22Rv1 (cell line): ENCODE data around the gene POM121L2.

Experiments
- H3K27ac ChIP-seq: fragments of 450-650 bp; 2 replicates; pipeline ENCODE4 v1.5.1; 2017
- ZFX ChIP-seq: fragments of 450-650 bp; IDR thresholded peaks from 2 replicates; pipeline ENCODE4 v1.6.1; 2017; ENCODE audit warnings: antibody characterized with exemption, borderline replicate concordance
- TF ChIP-seq, protein P1 (sequence below): fragments of 450-650 bp; IDR thresholded peaks from 2 replicates; pipeline ENCODE4 v1.5.1; 2017; ENCODE audit warnings: mild to moderate bottlenecking

The POM121L2 gene

DNA sequence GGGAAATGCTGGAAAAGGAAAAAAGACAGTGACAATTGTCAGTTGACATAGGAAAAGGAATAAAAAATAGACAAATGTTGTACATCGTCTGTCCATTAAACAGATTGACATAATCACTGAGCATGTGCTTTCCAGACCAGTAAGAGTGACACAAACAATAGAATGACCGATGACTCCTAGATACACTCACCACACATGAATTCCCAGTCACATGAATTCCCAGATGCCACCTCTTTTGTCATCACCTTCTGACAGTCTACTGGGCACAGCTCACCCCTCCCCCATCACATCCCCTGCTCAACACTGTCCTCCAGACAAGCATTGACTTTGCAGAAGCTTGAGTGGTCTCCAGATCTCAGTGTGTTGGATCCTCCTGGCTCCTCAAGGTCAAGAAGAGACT lies 25.9 kb downstream of the POM121L2 start:
- TF ChIP-seq, protein P1, sequence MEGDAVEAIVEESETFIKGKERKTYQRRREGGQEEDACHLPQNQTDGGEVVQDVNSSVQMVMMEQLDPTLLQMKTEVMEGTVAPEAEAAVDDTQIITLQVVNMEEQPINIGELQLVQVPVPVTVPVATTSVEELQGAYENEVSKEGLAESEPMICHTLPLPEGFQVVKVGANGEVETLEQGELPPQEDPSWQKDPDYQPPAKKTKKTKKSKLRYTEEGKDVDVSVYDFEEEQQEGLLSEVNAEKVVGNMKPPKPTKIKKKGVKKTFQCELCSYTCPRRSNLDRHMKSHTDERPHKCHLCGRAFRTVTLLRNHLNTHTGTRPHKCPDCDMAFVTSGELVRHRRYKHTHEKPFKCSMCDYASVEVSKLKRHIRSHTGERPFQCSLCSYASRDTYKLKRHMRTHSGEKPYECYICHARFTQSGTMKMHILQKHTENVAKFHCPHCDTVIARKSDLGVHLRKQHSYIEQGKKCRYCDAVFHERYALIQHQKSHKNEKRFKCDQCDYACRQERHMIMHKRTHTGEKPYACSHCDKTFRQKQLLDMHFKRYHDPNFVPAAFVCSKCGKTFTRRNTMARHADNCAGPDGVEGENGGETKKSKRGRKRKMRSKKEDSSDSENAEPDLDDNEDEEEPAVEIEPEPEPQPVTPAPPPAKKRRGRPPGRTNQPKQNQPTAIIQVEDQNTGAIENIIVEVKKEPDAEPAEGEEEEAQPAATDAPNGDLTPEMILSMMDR, result no peak
- no peak for TF ChIP-seq ZFX
- no peak overlapping the region for H3K27ac ChIP-seq

DNA sequence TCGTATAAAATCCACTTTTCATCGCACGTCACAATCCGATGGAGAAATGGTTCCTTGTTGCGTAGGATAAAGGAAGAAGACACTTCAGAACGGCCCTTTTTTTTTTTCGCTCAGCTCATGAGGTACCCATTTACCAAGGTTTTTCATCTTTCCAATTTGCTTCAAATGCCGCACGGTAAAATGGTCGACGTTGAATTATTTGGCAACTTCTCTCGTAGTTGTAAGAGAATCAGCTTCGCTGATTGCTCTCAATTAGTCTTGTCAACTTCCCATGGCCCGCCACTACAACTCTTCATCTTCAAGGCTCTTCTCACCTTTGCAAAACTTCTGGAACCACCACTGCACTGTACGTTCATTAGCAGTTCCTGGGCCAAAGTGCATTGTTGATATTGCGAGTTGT lies 28.8 kb downstream of the POM121L2 start:
- TF ChIP-seq, protein P1, result no peak
- no peak for TF ChIP-seq ZFX
- no peak overlapping the region for H3K27ac ChIP-seq

DNA sequence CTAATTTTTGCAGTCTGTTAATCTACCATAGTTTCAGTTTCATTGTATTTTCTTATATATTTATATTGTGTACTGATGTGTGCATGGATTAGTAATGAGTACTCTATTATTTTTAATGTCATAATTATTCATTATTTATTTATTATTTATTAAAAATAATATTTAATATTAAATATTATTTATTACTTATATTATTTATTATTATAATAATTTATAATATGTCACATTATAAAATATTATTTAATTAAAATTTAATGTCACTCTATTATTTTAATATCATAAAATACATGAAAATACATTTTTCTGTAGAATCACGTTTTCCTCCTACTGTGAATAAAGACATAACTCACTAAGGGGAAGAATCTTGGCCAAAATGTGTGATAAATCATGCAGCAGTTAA lies 30.5 kb downstream of the POM121L2 start:
- no peak overlapping the region for H3K27ac ChIP-seq
- TF ChIP-seq, protein P1, result no peak
- TF ChIP-seq ZFX, result no peak

DNA sequence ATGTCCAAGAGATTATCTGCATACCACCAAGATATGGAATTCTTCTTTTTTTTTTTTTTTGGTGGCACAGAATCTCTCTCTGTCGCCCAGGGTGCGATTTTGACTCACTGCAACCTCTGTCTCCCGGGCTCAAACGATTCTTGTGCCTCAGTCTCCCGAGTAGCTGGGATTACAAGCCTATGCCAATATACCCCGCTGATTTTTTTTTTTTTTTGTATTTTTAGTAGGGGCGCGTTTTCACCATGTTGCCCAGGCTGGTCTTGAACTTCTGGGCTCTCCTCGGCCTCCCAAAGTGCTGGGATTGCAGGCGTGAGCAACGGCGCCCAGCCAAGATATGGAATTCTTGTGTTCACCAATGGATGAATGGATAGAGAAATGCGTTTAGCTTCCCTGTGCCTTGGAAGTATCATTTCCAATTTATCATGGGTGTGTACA lies 31.0 kb downstream of the POM121L2 start:
- TF ChIP-seq ZFX, result no peak
- TF ChIP-seq, protein P1, result no peak
- H3K27ac ChIP-seq, result peak overlapping the region; percentile 72

DNA sequence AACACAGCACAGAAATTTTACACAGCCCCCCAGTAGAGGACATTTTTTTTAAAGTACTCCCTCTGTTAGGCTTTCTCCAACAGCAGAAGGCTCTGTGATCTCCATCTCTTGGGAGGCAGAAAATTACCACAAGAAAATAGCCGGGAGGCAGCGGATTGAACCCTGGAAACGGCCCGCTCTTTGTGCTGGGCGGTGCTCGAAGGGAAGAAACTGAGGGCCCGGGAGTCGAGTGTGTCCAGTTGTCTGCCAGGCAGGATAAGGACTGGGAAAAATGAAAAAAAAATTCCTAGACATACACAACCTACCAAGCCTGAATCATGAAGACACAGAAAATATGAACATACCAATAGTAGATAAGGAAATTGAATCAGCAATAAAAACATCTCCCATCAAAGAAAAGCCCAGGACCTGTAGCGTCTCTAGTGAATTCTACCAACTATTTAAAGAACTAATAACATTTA lies 31.5 kb downstream of the POM121L2 start:
- TF ChIP-seq ZFX, result no peak
- TF ChIP-seq, protein P1, result no peak
- peak overlapping the region; percentile 72 for H3K27ac ChIP-seq

DNA sequence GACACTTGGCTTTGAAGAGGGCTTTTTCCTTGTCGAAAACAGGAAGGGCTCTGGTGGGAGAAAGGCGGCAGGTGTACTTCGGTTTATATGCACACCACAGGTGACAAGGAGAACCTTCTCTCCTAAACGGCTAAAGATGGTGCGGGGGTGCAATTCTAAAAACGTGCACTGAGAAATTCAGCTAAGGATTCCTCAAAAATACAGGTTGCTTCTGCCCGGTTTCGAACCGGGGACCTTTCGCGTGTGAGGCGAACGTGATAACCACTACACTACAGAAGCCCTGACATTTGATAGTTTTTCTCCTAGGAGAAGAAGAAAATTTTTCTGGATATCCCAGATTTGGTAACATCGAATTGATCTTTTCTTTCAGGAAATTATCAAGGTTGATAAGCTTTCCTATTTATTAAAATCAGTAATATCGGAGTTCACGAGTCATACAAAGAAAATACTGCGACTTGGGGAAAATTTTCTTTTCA lies 32.0 kb downstream of the POM121L2 start:
- TF ChIP-seq ZFX, result no peak
- TF ChIP-seq, protein P1, result no peak
- H3K27ac ChIP-seq, result peak overlapping the region; percentile 72

DNA sequence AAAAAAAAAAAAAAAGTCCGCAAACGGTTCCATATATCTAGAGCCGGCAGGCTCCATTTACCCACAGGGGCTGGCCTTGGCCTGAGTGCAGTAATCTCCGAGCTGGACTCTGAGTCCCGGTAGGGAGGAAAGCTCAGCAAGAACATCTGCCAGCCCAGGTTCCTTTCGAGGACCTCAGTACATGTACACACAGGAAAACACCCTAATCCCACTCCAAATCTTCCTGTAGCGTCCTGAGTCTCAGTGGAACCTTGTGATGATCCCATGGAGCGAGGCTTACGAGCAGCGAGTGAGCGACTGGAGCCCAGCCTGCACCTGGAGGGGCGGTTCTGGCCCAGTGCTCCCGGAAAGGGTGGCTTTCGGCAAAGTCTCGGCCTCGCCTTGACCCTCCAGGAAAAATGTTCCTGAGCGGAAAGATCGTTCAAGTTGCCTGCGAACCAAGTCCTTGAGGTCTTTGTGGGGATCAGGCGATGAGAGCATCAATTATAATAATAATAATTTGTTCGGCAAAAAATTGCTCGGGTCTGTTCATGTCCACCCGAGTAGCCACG lies 32.5 kb downstream of the POM121L2 start:
- H3K27ac ChIP-seq, result peak overlapping the region; percentile 72
- TF ChIP-seq, protein P1, result no peak
- no peak for TF ChIP-seq ZFX
